Measurements from ENCODE around the gene PDLIM5. TPM values are rescaled to one million over a fixed set of nuclear protein-coding genes. Genes with fewer than 3 reads are reported as not detected.
"Not testable (repeated sequence)": the region's sequence is repeated elsewhere in the genome, so short reads cannot be mapped to it uniquely, and the experiment has no call there.

PDLIM5 gene
- total RNA-seq, 1 donor from 2014 or later = 66.1 TPM

DNA sequence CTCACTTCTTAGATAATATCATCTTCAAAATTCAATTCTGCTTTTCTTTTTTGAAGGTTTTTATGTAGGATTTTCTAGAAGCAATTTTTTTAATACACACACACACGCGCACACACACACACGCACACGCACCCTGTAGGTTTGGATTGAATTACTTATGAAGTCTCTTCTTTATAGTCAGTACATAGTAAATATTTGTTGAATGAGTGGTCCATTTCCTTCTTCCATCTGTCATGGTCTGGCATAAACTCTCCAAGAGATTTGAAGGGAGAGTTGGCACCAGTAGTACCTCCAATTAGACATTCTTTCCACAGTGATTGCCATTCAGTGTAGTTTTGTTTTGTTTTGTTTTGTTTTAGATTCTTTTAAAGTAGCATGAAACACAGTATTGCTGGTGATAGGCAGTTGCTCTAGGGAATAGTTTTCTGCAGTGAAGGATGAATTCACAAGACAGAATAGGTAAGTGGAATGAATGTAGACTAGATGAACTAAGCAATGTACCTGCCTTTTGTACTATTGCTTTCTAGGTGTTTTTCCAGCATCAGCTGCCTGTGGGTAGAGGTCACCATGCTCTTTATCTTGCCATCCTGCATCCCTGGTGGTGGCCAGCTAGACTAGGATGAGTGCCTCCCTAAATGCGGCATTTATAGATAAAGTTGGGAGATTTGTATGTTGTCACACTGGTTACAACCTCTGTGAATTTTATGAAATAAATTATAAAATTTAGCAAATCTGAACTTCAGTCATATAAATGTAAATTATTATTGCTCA is 20.5 kb downstream of the PDLIM5 start:
- no peak for TF ChIP-seq CTCF (IDR thresholded peaks at IDR 0.05; ENCODE audit: unreplicated experiment)
- no peak for DNase-seq (ENCODE audit: low spot score, unreplicated experiment)
- H3K27ac Mint-ChIP-seq = peak overlapping the region; percentile 82
- H3K36me3 Mint-ChIP-seq (ENCODE audit: insufficient read depth) = peaks cover 10% of the 10 kb centered on the region
- H3K4me3 Mint-ChIP-seq (ENCODE audit: low read depth) = no peak overlapping the region
- H3K4me1 Mint-ChIP-seq (ENCODE audit: low read depth) = peaks cover 33% of the 10 kb centered on the region
- H3K9me3 Mint-ChIP-seq (ENCODE audit: low read depth) = peaks cover 10% of the 10 kb centered on the region
- H3K27me3 Mint-ChIP-seq = no peaks in the 10 kb centered on the region

DNA sequence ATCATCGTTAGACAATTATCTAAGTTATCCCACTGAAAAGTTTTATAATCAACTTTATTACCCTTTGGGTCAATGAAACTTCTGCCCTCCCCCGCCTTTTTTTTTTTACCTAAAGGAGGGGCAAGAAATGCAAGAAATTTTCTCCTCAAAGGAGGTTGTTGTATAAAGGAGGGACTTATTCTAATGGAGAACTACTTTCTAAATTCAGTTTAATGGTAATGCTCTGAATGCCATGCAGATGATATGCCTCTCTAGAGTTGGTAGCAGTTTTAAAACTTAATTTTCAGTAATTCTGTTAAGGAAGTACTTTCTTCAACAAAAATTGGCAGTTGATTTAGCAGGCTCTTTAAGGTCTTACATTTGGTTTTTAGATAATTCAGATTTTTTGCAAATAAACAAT is 23.3 kb downstream of the PDLIM5 start:
- H3K4me1 Mint-ChIP-seq (ENCODE audit: low read depth) = peaks cover 24% of the 10 kb centered on the region
- DNase-seq (ENCODE audit: low spot score, unreplicated experiment) = no peak
- peaks cover 8% of the 10 kb centered on the region for H3K36me3 Mint-ChIP-seq (ENCODE audit: insufficient read depth)
- no peak overlapping the region for H3K4me3 Mint-ChIP-seq (ENCODE audit: low read depth)
- H3K27ac Mint-ChIP-seq = no peak overlapping the region
- no peaks in the 10 kb centered on the region for H3K27me3 Mint-ChIP-seq
- H3K9me3 Mint-ChIP-seq (ENCODE audit: low read depth) = peaks cover 7% of the 10 kb centered on the region
- no peak for TF ChIP-seq CTCF (IDR thresholded peaks at IDR 0.05; ENCODE audit: unreplicated experiment)

GRCh38 chr4:94475794-94476193 is 24.1 kb downstream of the PDLIM5 start:
- Mint-ChIP-seq H3K4me1 (ENCODE audit: low read depth) (peaks cover 24% of the 10 kb centered on the region), H3K36me3 (ENCODE audit: insufficient read depth) (peaks cover 4% of the 10 kb centered on the region), H3K9me3 (ENCODE audit: low read depth) (peaks cover 1% of the 10 kb centered on the region), H3K27ac (no peak overlapping the region), H3K27me3 (no peaks in the 10 kb centered on the region), H3K4me3 (ENCODE audit: low read depth) (no peak overlapping the region)
- DNase-seq (ENCODE audit: low spot score, unreplicated experiment) = no peak
- no peak for TF ChIP-seq CTCF (IDR thresholded peaks at IDR 0.05; ENCODE audit: unreplicated experiment)

- H3K27me3 Mint-ChIP-seq = no peaks in the 10 kb centered on the region
- no peak for DNase-seq (ENCODE audit: low spot score, unreplicated experiment)
- no peak for TF ChIP-seq CTCF (IDR thresholded peaks at IDR 0.05; ENCODE audit: unreplicated experiment)
- H3K4me3 Mint-ChIP-seq (ENCODE audit: low read depth) = no peak overlapping the region
- peaks cover 20% of the 10 kb centered on the region for H3K4me1 Mint-ChIP-seq (ENCODE audit: low read depth)
- no peaks in the 10 kb centered on the region for H3K9me3 Mint-ChIP-seq (ENCODE audit: low read depth)
- H3K27ac Mint-ChIP-seq = no peak overlapping the region
- peaks cover 2% of the 10 kb centered on the region for H3K36me3 Mint-ChIP-seq (ENCODE audit: insufficient read depth)
Measured at GRCh38 chr4:94477227-94477626, 25.5 kb downstream of the PDLIM5 start.

DNA sequence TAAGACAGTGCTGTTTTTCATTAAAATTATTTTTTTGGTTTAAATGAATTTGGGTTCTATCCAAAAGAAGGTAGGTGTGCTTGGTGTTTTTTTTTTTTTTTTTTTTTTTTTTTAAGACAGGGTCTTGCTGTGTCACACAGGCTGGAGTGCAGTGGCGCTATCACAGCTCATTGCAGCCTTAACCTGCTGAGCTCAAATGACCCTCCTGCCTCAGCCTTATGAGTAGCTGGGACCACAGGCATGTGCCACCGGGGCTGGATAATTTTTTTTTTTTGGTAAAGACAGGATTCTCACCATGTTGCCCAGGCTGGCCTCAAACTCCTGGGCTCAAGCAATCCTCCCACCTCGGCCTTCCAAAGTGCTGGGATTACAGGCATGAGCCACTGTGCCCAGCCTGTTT is 27.1 kb downstream of the PDLIM5 start:
- H3K27ac Mint-ChIP-seq; H3K36me3 Mint-ChIP-seq (ENCODE audit: insufficient read depth); H3K4me3 Mint-ChIP-seq (ENCODE audit: low read depth); DNase-seq (ENCODE audit: low spot score, unreplicated experiment); H3K9me3 Mint-ChIP-seq (ENCODE audit: low read depth); H3K27me3 Mint-ChIP-seq: not testable (repeated sequence)
- H3K4me1 Mint-ChIP-seq (ENCODE audit: low read depth) = peaks cover 11% of the 10 kb centered on the region

Measured in progenitor cell of endocrine pancreas (in vitro differentiated cells).